ENCODE results near the gene GALNT13. TPM values are rescaled to one million over a fixed set of nuclear protein-coding genes. Genes with fewer than 3 reads are reported as not detected.

Gene GALNT13
- 0.13 TPM for total RNA-seq
- long read RNA-seq, partial matches to known transcripts, result 0 of 1 reads
- long read RNA-seq, other reads (novel, unspliced or antisense), result 1 of 1 reads

- DNase-seq (ENCODE audit: low spot score), result no peak
- intact Hi-C loops (cut with DNase I), result no loop called here
These were observed at the start of gene GALNT13 for GRCh38 chr2:153871231-153872221. Gene GALNT13, plus strand, starts transcription at chr2:153871922.

DNA sequence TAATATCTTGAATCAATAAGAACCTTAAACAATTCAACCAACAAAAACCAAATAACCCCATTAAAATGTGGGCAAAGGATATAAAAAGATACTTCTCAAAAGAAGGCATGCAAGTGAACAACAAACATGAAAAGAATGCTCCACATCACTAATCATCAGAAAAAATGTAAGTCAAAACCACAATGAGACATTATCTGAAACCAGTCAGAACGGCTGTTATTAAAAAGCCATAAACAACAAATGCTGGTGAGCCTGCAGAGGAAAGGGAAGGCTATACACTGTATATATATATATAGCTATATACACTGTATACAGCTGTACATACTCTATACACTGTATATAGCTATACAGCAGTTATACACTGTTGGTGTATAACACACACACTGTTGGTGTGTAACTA, 47.8 kb upstream of the GALNT13 start:
- DNase-seq (ENCODE audit: low spot score), result no peak
- intact Hi-C loops (cut with DNase I), result no loop called here

DNA sequence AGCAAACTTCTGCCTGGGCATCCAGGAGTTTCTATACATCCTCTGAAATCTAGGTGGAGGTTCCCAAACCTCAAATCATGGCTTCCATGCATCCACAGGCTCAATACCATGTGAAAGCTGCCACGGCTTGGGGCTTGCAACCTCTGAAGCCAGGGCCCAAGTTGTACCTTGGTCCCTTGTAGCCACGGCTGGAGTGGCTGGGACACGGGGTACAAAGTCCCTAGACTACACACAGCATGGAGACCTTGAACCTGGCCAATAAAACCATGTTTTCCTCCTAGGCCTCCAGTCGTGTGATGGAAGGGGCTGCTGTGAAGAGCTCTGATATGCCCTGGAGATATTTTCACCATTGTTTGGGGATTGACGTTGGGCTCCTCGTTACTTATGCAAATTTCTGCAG, 43.4 kb upstream of the GALNT13 start:
- DNase-seq (ENCODE audit: low spot score), result no peak
- intact Hi-C loops (cut with DNase I), result no loop called here

DNA sequence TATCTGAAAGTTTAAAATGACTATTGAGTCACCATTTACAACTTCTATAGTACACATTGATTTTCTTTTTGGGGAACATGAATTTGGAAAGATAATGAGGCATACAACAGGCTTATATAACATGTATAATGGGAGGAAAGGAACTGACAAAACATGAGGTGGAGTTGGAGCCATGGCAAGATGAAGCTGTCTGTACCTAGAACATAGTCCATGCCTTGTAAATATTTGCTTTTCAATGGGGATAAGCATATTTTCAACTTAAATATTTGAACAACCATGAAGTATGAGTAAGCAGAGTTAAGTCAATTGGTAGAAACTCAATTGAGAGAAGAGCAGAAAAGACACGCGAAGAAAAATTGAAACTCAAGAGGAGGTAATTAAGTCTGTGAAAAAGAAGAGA, 37.1 kb upstream of the GALNT13 start:
- intact Hi-C loops (cut with DNase I), result no loop called here

GRCh38 chr2:153858250-153858649, 13.5 kb upstream of the GALNT13 start:
- intact Hi-C loops (cut with DNase I), result no loop called here
- DNase-seq (ENCODE audit: low spot score), result no peak

More for the DNA sequence above, 37.1 kb upstream of the GALNT13 start:
- no peak for DNase-seq (ENCODE audit: low spot score)

DNA sequence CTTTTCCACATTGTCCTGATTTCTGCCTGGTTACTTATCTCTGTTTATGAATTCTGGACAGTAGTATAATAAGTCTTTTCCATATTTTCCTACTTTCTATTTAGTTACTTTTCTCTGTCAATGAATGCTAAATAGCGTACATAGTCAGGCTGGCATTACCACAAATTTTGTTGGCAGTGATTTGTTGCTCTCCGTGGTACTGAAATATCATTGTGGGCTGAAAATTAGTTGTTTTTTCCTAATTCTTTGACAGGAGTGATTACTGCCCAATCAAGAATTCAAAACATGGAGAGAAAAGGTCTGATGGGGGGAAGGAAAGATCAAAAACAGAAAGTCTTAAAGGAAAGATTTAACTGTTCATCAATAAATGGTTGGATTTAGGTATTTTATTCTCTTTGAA, 7.7 kb upstream of the GALNT13 start:
- DNase-seq (ENCODE audit: low spot score), result no peak
- intact Hi-C loops (cut with DNase I), result no loop called here

GRCh38 chr2:153866595-153866994, 5.1 kb upstream of the GALNT13 start:
- no peak for DNase-seq (ENCODE audit: low spot score)
- intact Hi-C loops (cut with DNase I), result no loop called here

GRCh38 chr2:153870308-153870707, 1.4 kb upstream of the GALNT13 start:
- intact Hi-C loops (cut with DNase I), result no loop called here

GRCh38 chr2:153872311-153873051, 759 bp downstream of the GALNT13 start:
- intact Hi-C loops (cut with DNase I), result no loop called here
- no peak for DNase-seq (ENCODE audit: low spot score)

More at GRCh38 chr2:153870308-153870707, 1.4 kb upstream of the GALNT13 start:
- no peak for DNase-seq (ENCODE audit: low spot score)

GRCh38 chr2:153873052-153874048, 1.6 kb downstream of the GALNT13 start:
- intact Hi-C loops (cut with DNase I), result no loop called here
- DNase-seq (ENCODE audit: low spot score), result no peak

- intact Hi-C loops (cut with DNase I), result no loop called here
- DNase-seq (ENCODE audit: low spot score), result no peak
These were observed 4.2 kb downstream of the GALNT13 start for GRCh38 chr2:153875801-153876466.

DNA sequence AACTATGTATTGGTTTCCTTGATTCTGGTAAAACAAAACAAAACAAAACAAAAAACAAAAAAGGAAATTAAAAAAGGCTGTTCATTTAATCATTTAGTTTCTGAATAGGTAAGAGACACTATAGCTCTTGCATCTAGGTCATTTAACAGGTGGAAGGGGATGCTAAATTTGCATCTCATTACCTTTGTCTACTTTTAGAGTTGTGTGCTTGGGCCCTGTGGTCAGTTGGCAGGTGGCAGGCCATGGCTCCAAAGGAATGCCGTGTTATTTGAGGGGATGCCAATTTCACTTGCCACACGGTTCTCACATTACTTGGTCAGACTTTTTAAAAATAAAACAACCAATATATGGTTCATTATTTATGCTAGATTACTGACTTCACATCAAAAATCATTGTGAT, 9.2 kb downstream of the GALNT13 start:
- no peak for DNase-seq (ENCODE audit: low spot score)
- intact Hi-C loops (cut with DNase I), result no loop called here

- DNase-seq (ENCODE audit: low spot score), result no peak
- intact Hi-C loops (cut with DNase I), result no loop called here
These were observed 15.1 kb downstream of the GALNT13 start for GRCh38 chr2:153886833-153887232.

- intact Hi-C loops (cut with DNase I), result no loop called here
- DNase-seq (ENCODE audit: low spot score), result no peak
These were observed 18.9 kb downstream of the GALNT13 start for GRCh38 chr2:153890576-153890975.

GRCh38 chr2:153891051-153891450, 19.3 kb downstream of the GALNT13 start:
- intact Hi-C loops (cut with DNase I), result no loop called here
- no peak for DNase-seq (ENCODE audit: low spot score)

DNA sequence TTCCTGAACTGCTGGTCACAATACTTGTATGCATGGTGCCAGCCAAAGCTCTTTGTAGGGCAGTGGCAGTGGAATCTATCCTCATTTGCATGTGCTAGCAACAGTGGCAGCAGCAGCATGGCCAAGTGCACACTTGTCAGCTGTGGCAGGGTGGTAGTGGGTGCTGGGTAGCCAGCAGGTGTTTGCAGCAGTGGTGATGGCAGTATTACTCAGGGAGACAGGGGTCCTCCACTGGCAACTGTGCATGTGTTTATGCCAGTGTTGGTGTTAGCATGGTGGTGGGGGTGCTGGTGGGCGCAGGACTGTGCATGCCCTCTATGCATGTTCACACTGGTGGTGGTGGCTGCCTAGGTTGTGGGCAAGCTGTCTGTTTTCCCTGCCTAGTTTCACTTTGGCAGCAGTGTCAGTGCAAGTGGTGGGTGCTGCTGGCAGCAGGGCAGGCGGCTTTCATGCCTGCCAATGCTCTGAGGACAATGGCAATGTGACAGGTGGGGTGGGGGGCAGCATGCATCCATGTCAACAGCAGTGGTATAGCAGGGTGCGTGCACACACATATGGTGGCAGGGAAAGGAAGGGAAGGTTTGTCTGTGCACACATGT, 41.2 kb downstream of the GALNT13 start:
- intact Hi-C loops (cut with DNase I), result no loop called here
- DNase-seq (ENCODE audit: low spot score), result no peak

DNA sequence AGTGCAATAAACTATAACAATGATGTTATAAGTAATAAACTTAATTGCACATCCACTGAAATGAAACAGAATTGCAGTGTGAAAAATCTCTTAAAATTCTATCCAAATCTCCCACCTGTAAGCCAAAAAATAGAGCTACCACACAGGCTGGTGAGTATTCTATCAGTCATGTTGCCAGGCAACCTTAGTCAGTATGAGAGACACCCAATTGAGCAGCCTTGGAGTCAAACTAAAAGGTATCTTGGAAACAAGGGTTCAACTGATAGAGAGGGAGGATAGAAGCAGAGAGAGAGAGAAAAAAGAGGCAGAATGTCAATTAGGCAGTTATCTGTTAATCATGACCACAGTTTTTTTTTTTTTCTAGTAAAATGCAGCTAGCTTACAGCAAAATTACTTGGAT, 45.8 kb downstream of the GALNT13 start:
- intact Hi-C loops (cut with DNase I), result no loop called here
- DNase-seq (ENCODE audit: low spot score), result no peak

- DNase-seq (ENCODE audit: low spot score), result no peak
- intact Hi-C loops (cut with DNase I), result no loop called here
These were observed 63.8 kb downstream of the GALNT13 start for GRCh38 chr2:153935511-153935910.
